MM.1S (cell line): Measurements from ENCODE around the gene ALS2.

Source experiments
- DNase-seq: peaks from one replicate; pipeline ENCODE4 v3.0.0-alpha.2; 2015
- H2AFZ ChIP-seq: fragments of 300-600 bp; sonication (generic); 2 replicates; pipeline ENCODE4 v1.6.0; 2016; ENCODE audit warnings: antibody characterized with exemption, low read length
- H3F3A ChIP-seq: fragments of 300-600 bp; sonication (generic); 2 replicates; pipeline ENCODE4 v1.6.1; 2016; ENCODE audit warnings: mild to moderate bottlenecking, antibody characterized with exemption, low read length, moderate library complexity, mixed read lengths; ENCODE audit not compliant: insufficient read depth
- H3K27ac ChIP-seq: fragments of 300-600 bp; sonication (generic); 2 replicates; pipeline ENCODE4 v1.5.1; 2016; ENCODE audit warnings: mild to moderate bottlenecking, low read length
- H3K27me3 ChIP-seq: fragments of 300-600 bp; sonication (generic); replicated peaks from 2 replicates; pipeline ENCODE4 v1.6.0; 2016; ENCODE audit warnings: low read length; ENCODE audit not compliant: insufficient read depth
- H3K36me3 ChIP-seq: fragments of 300-600 bp; sonication (generic); replicated peaks from 2 replicates; pipeline ENCODE4 v1.6.1; 2016; ENCODE audit warnings: mild to moderate bottlenecking, low read length, mixed read lengths; ENCODE audit not compliant: insufficient read depth
- H3K4me1 ChIP-seq: fragments of 300-600 bp; sonication (generic); 2 replicates; pipeline ENCODE4 v1.6.1; 2016; ENCODE audit warnings: low read length, mixed read lengths
- H3K4me2 ChIP-seq: fragments of 300-600 bp; sonication (generic); 2 replicates; pipeline ENCODE4 v1.6.0; 2016; ENCODE audit warnings: low read depth, low read length
- H3K4me3 ChIP-seq: fragments of 300-600 bp; sonication (generic); 2 replicates; pipeline ENCODE4 v1.5.1; 2016; ENCODE audit warnings: low read length, mixed read lengths
- H3K79me2 ChIP-seq: fragments of 300-600 bp; sonication (generic); 2 replicates; pipeline ENCODE4 v1.6.1; 2016; ENCODE audit warnings: mixed run types, low read length, mixed read lengths
- H3K9ac ChIP-seq: fragments of 300-600 bp; sonication (generic); 2 replicates; pipeline ENCODE4 v1.6.1; 2016; ENCODE audit warnings: low read length, mixed read lengths
- H3K9me2 ChIP-seq: fragments of 300-600 bp; sonication (generic); replicated peaks from 2 replicates; pipeline ENCODE4 v1.6.1; 2016; ENCODE audit warnings: mild to moderate bottlenecking, low read length, mixed read lengths; ENCODE audit not compliant: insufficient read depth
- H3K9me3 ChIP-seq: fragments of 300-600 bp; sonication (generic); replicated peaks from 2 replicates; pipeline ENCODE4 v1.6.1; 2016; ENCODE audit warnings: mild to moderate bottlenecking, low read length, mixed read lengths; ENCODE audit not compliant: insufficient read depth
- H4K20me1 ChIP-seq: fragments of 300-600 bp; sonication (generic); 2 replicates; pipeline ENCODE4 v1.6.1; 2016; ENCODE audit warnings: mild to moderate bottlenecking, low read length, moderate library complexity, mixed read lengths; ENCODE audit not compliant: insufficient read depth
- EZH2 ChIP-seq: fragments of 300-600 bp; sonication (generic); optimal IDR thresholded peaks from 2 replicates; pipeline ENCODE3; 2017; ENCODE audit warnings: low read depth, mild to moderate bottlenecking, antibody characterized with exemption, low read length, mixed read lengths
- EZH2phosphoT487 ChIP-seq: fragments of 300-600 bp; sonication (generic); IDR thresholded peaks from 2 replicates; pipeline ENCODE4 v1.6.1; 2018; ENCODE audit warnings: antibody characterized with exemption, low read length
- TF ChIP-seq, protein P1 (sequence below): fragments of 300-600 bp; sonication (generic); IDR thresholded peaks from 2 replicates; pipeline ENCODE4 v1.5.1; 2016; ENCODE audit warnings: antibody characterized with exemption, low read length, mixed read lengths

ALS2 gene

GRCh38 chr2:201712726-201713125 is 68.0 kb downstream of the ALS2 start:
- no peak overlapping the region for H2AFZ ChIP-seq
- 0 out of 2 replicates have a peak, but pooled peaks cover 3% of the 10 kb centered on the region for H3K36me3 ChIP-seq
- H3F3A ChIP-seq, result no peaks in the 10 kb centered on the region
- no peaks in the 10 kb centered on the region for H3K4me1 ChIP-seq
- no peak overlapping the region for H3K27ac ChIP-seq
- no peak overlapping the region for H3K4me3 ChIP-seq
- no peaks in the 10 kb centered on the region for H3K27me3 ChIP-seq
- H3K9ac ChIP-seq, result no peak overlapping the region
- DNase-seq, result no peak
- no peaks in the 10 kb centered on the region for H3K9me3 ChIP-seq
- no peaks in the 10 kb centered on the region for H3K9me2 ChIP-seq
- TF ChIP-seq EZH2phosphoT487 (no peak), EZH2 (no peak)
- TF ChIP-seq, protein P1, sequence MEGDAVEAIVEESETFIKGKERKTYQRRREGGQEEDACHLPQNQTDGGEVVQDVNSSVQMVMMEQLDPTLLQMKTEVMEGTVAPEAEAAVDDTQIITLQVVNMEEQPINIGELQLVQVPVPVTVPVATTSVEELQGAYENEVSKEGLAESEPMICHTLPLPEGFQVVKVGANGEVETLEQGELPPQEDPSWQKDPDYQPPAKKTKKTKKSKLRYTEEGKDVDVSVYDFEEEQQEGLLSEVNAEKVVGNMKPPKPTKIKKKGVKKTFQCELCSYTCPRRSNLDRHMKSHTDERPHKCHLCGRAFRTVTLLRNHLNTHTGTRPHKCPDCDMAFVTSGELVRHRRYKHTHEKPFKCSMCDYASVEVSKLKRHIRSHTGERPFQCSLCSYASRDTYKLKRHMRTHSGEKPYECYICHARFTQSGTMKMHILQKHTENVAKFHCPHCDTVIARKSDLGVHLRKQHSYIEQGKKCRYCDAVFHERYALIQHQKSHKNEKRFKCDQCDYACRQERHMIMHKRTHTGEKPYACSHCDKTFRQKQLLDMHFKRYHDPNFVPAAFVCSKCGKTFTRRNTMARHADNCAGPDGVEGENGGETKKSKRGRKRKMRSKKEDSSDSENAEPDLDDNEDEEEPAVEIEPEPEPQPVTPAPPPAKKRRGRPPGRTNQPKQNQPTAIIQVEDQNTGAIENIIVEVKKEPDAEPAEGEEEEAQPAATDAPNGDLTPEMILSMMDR, result no peak
- H4K20me1 ChIP-seq, result no peaks in the 10 kb centered on the region
- no peak overlapping the region for H3K4me2 ChIP-seq
- H3K79me2 ChIP-seq, result no peaks in the 10 kb centered on the region

DNA sequence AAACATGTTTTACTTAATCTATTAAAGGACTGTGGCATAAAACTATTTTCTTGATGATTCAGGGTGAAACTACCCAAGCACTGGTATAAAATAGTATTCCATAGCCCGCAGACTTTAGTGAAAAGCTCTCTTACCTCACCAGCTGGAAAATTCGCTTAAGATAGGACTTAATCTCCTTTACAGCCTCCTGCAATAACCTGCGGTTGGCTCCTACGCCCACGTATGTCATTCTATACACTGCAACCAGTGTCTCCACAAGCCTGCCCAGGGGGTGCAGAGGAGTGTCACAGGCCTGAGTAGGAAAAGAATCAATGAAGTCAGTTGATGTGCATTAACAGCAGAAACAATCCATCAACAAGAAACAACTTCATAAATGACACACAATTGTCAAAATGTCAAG is 71.0 kb downstream of the ALS2 start:
- H3K27ac ChIP-seq, result no peak overlapping the region
- no peaks in the 10 kb centered on the region for H4K20me1 ChIP-seq
- H3K36me3 ChIP-seq, result no peaks in the 10 kb centered on the region
- H2AFZ ChIP-seq, result no peak overlapping the region
- H3K4me1 ChIP-seq, result no peaks in the 10 kb centered on the region
- H3K9ac ChIP-seq, result no peak overlapping the region
- TF ChIP-seq, protein P1, result no peak
- TF ChIP-seq EZH2 (no peak), EZH2phosphoT487 (no peak)
- H3K4me2 ChIP-seq, result no peak overlapping the region
- H3K27me3 ChIP-seq, result no peaks in the 10 kb centered on the region
- DNase-seq, result no peak
- no peaks in the 10 kb centered on the region for H3K9me3 ChIP-seq
- no peak overlapping the region for H3K4me3 ChIP-seq
- no peaks in the 10 kb centered on the region for H3K9me2 ChIP-seq
- no peaks in the 10 kb centered on the region for H3K79me2 ChIP-seq
- H3F3A ChIP-seq, result no peaks in the 10 kb centered on the region

DNA sequence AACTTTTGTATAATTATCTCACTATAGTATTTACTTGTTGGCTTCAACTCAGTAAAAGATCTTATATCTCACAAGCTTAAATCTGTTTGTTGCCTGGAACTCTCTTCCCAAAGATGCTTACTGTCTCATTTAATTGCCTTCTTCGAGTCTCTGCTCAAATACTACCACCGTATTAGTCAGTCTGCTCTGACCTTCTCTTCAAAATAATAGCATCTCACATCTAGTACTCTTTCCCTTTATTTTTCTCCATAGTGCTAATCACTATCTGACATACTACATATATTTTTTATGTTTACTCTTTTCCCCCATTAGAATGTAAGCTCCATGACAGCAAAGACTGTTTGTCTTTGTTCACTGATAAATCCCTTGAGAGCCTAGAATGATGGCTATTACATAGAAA is 71.7 kb downstream of the ALS2 start:
- no peaks in the 10 kb centered on the region for H3K36me3 ChIP-seq
- no peak overlapping the region for H3K4me3 ChIP-seq
- no peaks in the 10 kb centered on the region for H3K4me1 ChIP-seq
- H3K9me2 ChIP-seq, result no peaks in the 10 kb centered on the region
- H2AFZ ChIP-seq, result no peak overlapping the region
- TF ChIP-seq EZH2, result no peak
- no peak overlapping the region for H3K9ac ChIP-seq
- no peaks in the 10 kb centered on the region for H4K20me1 ChIP-seq
- no peak for DNase-seq
- no peaks in the 10 kb centered on the region for H3F3A ChIP-seq
- no peaks in the 10 kb centered on the region for H3K27me3 ChIP-seq
- no peaks in the 10 kb centered on the region for H3K9me3 ChIP-seq
- H3K27ac ChIP-seq, result no peak overlapping the region
- H3K79me2 ChIP-seq, result no peaks in the 10 kb centered on the region
- no peak overlapping the region for H3K4me2 ChIP-seq

DNA sequence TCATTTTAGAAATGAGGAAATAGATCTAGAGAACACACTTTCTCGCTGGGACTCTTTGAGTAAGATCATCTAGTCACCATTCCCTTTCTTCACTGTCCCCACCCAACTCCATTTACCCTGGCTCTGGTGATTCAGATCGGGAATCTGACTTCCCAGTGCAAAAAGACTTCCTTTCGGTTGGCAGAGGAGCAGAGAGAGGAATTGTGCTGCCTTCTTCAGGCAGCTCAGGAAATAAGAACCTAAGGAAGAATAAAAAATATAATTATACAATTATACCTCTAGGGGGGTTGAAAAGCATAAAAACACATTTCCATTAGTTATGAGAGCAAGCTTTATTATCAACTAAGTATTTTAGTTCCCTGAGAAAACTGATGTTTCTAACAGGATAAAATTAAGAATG is 73.0 kb downstream of the ALS2 start:
- Histone ChIP-seq H3K4me1 (no peaks in the 10 kb centered on the region), H3K9ac (no peak overlapping the region), H3K36me3 (no peaks in the 10 kb centered on the region), H3K9me3 (no peaks in the 10 kb centered on the region), H3K79me2 (no peaks in the 10 kb centered on the region), H4K20me1 (no peaks in the 10 kb centered on the region), H3K27ac (no peak overlapping the region), H2AFZ (no peak overlapping the region), H3K27me3 (no peaks in the 10 kb centered on the region), H3F3A (no peaks in the 10 kb centered on the region), H3K9me2 (no peaks in the 10 kb centered on the region), H3K4me2 (no peak overlapping the region), H3K4me3 (no peak overlapping the region)
- TF ChIP-seq, protein P1, result no peak
- TF ChIP-seq EZH2 (no peak), EZH2phosphoT487 (no peak)
- no peak for DNase-seq
